Measurements from ENCODE around the gene CIB2. TPM values are rescaled to one million over a fixed set of nuclear protein-coding genes. Genes with fewer than 3 reads are reported as not detected.
A peak's percentile ranks its signal among the peaks of the same experiment; 100 is the strongest.

The CIB2 gene
- total and polyA plus RNA-seq, 10 donors: 1.0 to 5.0 (median 3.1) TPM

- H3K36me3 ChIP-seq: no peaks in the 10 kb centered on the region
These were observed 25.6 kb downstream of the CIB2 start for GRCh38 chr15:78105476-78106241.

GRCh38 chr15:78104566-78105475 lies 26.4 kb downstream of the CIB2 start:
- intact Hi-C loops (cut with DNase I; ENCODE audit: low total_unique reads): loop anchor here (5.0 to 10.0 kb wide), 3 partner anchors 70 to 138 kb away; no protein-coding TSS in a partner anchor
- peak; percentile 73 for DNase-seq
- peak overlapping the region in 5 of 8 donors; percentile 48 to 87 (median 75) for H3K27ac ChIP-seq

More at GRCh38 chr15:78105476-78106241, 25.6 kb downstream of the CIB2 start:
- no peak for TF ChIP-seq POLR2A (IDR thresholded peaks at IDR 0.05)
- no peak for TF ChIP-seq POLR2AphosphoS5 (IDR thresholded peaks at IDR 0.05)
- no peak for TF ChIP-seq CTCF (IDR thresholded peaks at IDR 0.05 in 8 of 11, conservative IDR thresholded peaks at IDR 0.05 in 3 of 11)
- peak; percentile 69 for DNase-seq
- intact Hi-C loops (cut with DNase I; ENCODE audit: low total_unique reads): loop anchor here (5.0 to 10.0 kb wide), 3 partner anchors 71 to 138 kb away; no protein-coding TSS in a partner anchor
- no peaks in the 10 kb centered on the region for H3K27me3 ChIP-seq (replicated peaks in 1 of 7)
- peaks cover 21 to 53% (median 40%) of the 10 kb centered on the region in 6 donors for H3K4me1 ChIP-seq
- H3K27ac ChIP-seq: peak overlapping the region in 3 of 8 donors; percentile 65 to 87 (median 76)
- 76 to 83% (median 80%) methylated on average over 6 to 16 of the region's 16 CpGs for WGBS, 5 donors
- H3K4me3 ChIP-seq: no peak overlapping the region
- no peaks in the 10 kb centered on the region for H3K9me3 ChIP-seq

GRCh38 chr15:78104119-78104479 lies 27.1 kb downstream of the CIB2 start:
- no peaks in the 10 kb centered on the region for H3K9me3 ChIP-seq
- H3K27me3 ChIP-seq (replicated peaks in 1 of 7): no peaks in the 10 kb centered on the region
- no peak overlapping the region for H3K4me3 ChIP-seq
- no peaks in the 10 kb centered on the region for H3K36me3 ChIP-seq
- 63 to 86% (median 72%) methylated on average over 4 of the region's 4 CpGs for WGBS, 5 donors
- no peak for DNase-seq
- TF ChIP-seq POLR2AphosphoS5 (IDR thresholded peaks at IDR 0.05) (no peak), CTCF (IDR thresholded peaks at IDR 0.05 in 8 of 11, conservative IDR thresholded peaks at IDR 0.05 in 3 of 11) (peak in 1 of 11 experiments; percentile 0)
- intact Hi-C loops (cut with DNase I; ENCODE audit: low total_unique reads): loop anchor here (10.0 kb wide), 2 partner anchors 69 to 99 kb away; no protein-coding TSS in a partner anchor
- peak overlapping the region in 6 of 8 donors; percentile 6 to 87 (median 70) for H3K27ac ChIP-seq
- H3K4me1 ChIP-seq: peaks cover 21 to 53% (median 40%) of the 10 kb centered on the region in 6 donors

More at GRCh38 chr15:78104566-78105475, 26.4 kb downstream of the CIB2 start:
- H3K36me3 ChIP-seq: no peaks in the 10 kb centered on the region
- peaks cover 21 to 53% (median 40%) of the 10 kb centered on the region in 6 donors for H3K4me1 ChIP-seq
- H3K4me3 ChIP-seq: no peak overlapping the region
- TF ChIP-seq POLR2A (IDR thresholded peaks at IDR 0.05) (no peak), CTCF (IDR thresholded peaks at IDR 0.05 in 8 of 11, conservative IDR thresholded peaks at IDR 0.05 in 3 of 11) (no peak), POLR2AphosphoS5 (IDR thresholded peaks at IDR 0.05) (no peak)
- H3K9me3 ChIP-seq: no peaks in the 10 kb centered on the region
- WGBS, 5 donors: 78 to 88% (median 83%) methylated on average over 12 of the region's 12 CpGs
- no peaks in the 10 kb centered on the region for H3K27me3 ChIP-seq (replicated peaks in 1 of 7)
